ENCODE results near the gene BAHCC1. TPM values are rescaled to one million over a fixed set of nuclear protein-coding genes. Genes with fewer than 3 reads are reported as not detected.
A peak's percentile ranks its signal among the peaks of the same experiment; 100 is the strongest.

The BAHCC1 gene
- total and polyA plus RNA-seq, 11 donors = 6.0 to 19.6 (median 8.9) TPM

DNA sequence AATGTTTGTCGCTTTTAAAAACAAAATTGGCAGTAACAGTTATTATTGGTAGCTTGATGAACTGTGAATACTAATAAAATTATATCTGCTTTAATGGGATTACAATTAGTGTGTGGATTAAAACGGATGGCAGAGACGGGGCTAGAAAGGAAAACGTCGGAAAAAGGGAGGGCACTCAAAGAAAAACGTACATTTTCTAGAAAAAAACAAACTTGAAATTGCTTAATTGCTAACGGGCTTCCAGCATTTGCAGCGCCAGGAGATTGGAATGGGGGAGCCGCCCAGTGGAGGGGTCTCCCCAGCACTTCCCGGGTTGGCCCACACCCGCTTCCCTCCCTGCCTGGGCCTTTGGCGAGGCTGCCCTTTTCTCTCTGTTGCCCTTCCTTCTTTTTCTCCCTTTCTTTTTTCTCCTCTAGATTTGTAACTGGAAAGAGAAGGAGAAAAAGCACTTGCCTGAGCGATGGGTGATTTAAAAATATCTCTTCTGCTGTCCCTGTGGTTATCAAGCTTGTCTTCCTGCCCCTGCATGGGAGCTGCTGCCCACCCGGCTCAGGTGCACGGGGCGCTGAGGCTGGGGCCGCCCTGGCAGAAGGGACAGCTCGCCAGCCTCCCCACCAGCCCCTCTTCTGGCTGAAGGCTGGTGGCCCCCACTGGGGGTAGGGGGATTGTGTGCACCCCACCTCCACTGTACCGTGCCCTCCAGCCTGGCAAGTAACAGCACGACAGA is 5.9 kb downstream of the BAHCC1 start:
- peaks cover 16 to 87% (median 58%) of the 10 kb centered on the region in 12 donors for H3K4me1 ChIP-seq
- peaks cover 0 to 14% (median 0%) of the 10 kb centered on the region in 9 donors for H3K27me3 ChIP-seq
- DNase-seq = peak in 1 of 5 donors; percentile 62
- no peaks in the 10 kb centered on the region for H3K36me3 ChIP-seq
- TF ChIP-seq POLR2A (IDR thresholded peaks at IDR 0.05) = no peak
- peak in 1 of 12 donors; percentile 1 for TF ChIP-seq CTCF (IDR thresholded peaks at IDR 0.05)
- no peaks in the 10 kb centered on the region for H3K9me3 ChIP-seq
- peak overlapping the region; percentile 90 to 98 (median 97) for H3K27ac ChIP-seq
- ATAC-seq = no peak
- 43 to 51% (median 47%) methylated on average over 20 of the region's 20 CpGs for WGBS, 4 donors
- peak overlapping the region in 10 of 12 donors; percentile 75 to 95 (median 84) for H3K4me3 ChIP-seq
- intact Hi-C loops (cut with DNase I) = loop anchor here in 4 of 10 donors (5.0 kb wide), 2 partner anchors 81 to 109 kb away; no protein-coding TSS in a partner anchor

DNA sequence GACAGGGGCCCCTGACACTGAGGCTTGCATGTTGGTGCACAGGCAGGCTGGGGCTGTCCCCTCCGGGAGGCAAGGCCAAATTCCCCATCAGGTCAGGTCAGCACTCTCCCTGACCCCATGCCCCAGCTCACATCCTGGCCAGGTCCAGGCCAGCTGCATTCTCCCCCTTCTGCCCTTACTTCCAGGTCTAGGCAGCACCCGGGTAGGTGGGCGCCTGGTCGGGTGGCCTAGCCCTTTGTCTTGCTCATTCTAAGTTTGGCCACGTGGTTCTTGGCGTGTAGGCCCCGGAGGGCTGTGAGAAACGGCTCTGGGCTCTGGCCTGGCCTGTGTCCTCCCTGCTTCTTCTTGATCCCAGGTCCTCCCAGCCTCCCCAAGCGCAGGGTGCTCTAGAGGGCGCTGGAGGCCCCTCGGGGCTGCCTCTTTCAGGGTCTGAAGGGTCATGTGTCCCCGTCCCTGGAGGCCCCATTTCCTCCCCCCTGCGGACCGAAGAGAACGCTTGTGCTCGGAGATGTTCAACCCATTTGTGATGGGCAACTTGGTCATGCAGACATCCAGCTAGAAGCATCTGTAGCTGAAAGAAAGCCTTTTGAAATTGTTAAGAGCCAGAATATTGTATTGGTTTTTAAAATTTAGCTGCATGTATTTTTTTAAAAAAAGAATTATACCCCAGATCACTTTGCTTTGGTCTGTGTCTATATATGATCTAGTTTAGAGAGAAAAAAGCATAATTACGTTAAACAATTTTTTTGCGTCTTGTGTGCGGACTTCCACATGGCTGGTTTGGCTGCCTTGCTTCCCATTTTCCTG is 6.7 kb downstream of the BAHCC1 start:
- no peaks in the 10 kb centered on the region for H3K9me3 ChIP-seq
- H3K36me3 ChIP-seq = no peaks in the 10 kb centered on the region
- peak overlapping the region; percentile 51 to 98 (median 97) for H3K27ac ChIP-seq
- peaks cover 16 to 88% (median 66%) of the 10 kb centered on the region in 12 donors for H3K4me1 ChIP-seq
- H3K4me3 ChIP-seq = peak overlapping the region in 8 of 12 donors; percentile 6 to 95 (median 80)
- H3K27me3 ChIP-seq = peaks cover 0 to 15% (median 0%) of the 10 kb centered on the region in 9 donors
- ATAC-seq = peak in 3 of 4 donors; percentile 6 to 16 (median 7)
- peak in 10 of 12 donors; percentile 6 to 47 (median 24) for TF ChIP-seq CTCF (IDR thresholded peaks at IDR 0.05)
- no peak for TF ChIP-seq POLR2A (IDR thresholded peaks at IDR 0.05)
- WGBS, 4 donors = 32 to 52% (median 45%) methylated on average over 18 to 19 of the region's 19 CpGs
- peak in 2 of 5 donors; percentile 74 for DNase-seq
- intact Hi-C loops (cut with DNase I) = loop anchor here in 4 of 10 donors (1.0 to 5.0 kb wide), 3 partner anchors 17 to 110 kb away; no protein-coding TSS in a partner anchor

DNA sequence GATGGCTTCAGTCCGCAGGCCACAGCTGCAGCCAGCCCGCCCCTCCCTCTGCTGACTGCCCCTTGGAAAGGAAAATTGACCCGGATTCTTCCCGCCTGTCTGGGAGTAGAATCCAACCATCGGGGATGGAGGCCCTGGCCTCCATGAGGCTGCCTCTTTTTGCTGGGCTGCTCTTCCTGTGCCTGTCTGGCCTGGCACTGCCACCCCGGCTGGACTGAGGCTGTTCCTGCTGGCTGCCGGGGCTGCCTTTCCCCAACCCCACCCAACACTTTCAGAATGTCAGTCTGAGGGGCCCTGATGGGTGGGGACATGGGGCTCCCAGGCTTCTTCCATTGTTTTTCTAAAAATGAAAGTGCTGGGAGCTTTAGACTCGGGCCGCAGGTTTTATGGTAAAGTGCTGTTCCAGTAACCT is 7.3 kb downstream of the BAHCC1 start:
- ATAC-seq = no peak
- TF ChIP-seq POLR2A (IDR thresholded peaks at IDR 0.05) = no peak
- no peak for TF ChIP-seq CTCF (IDR thresholded peaks at IDR 0.05)
- intact Hi-C loops (cut with DNase I) = loop anchor here in 4 of 10 donors (1.0 to 5.0 kb wide), 3 partner anchors 17 to 110 kb away; no protein-coding TSS in a partner anchor
- WGBS, 4 donors = 46 to 53% (median 50%) methylated on average over 9 of the region's 9 CpGs
- Histone ChIP-seq H3K27ac (peak overlapping the region; percentile 51 to 98 (median 97)), H3K36me3 (no peaks in the 10 kb centered on the region), H3K4me3 (peak overlapping the region in 8 of 12 donors; percentile 6 to 95 (median 40)), H3K4me1 (peaks cover 16 to 88% (median 70%) of the 10 kb centered on the region in 12 donors), H3K9me3 (no peaks in the 10 kb centered on the region), H3K27me3 (peaks cover 0 to 14% (median 0%) of the 10 kb centered on the region in 9 donors)
- DNase-seq = peak in 2 of 5 donors; percentile 60 to 61
